HCT116 (cell line): ENCODE results near the gene SRGAP3. TPM values are rescaled to one million over a fixed set of nuclear protein-coding genes. Genes with fewer than 3 reads are reported as not detected.

ENCODE experiments used
- ATAC-seq: fragments of 200-7000 bp; cut with Tn5 transposase; 2 replicates; pipeline ENCODE4 v1.9.1; 2020; ENCODE audit warnings: mild to moderate bottlenecking, moderate library complexity
- BruUV-seq: library from RNA; stranded (reverse); fragments of 400-500 nt; replicated peaks from 2 replicates; lab custom pipeline; 2021; lab: Mats Ljungman, UMichigan
- CTCF ChIA-PET: fragments of 300-600 bp; sonication (Branson Sonifier 250); formaldehyde crosslinking; loops from one replicate; lab custom pipeline; 2021; ENCODE audit warnings: antibody characterized with exemption; lab: Charles Lee
- POLR2A ChIA-PET: fragments of 300-600, 350-600 bp; sonication (Branson Sonifier 250); formaldehyde crosslinking; loops from one replicate; lab custom pipeline; 2021; ENCODE audit warnings: antibody characterized with exemption; lab: Charles Lee
- RAD21 ChIA-PET, 2 experiments: fragments of 300-600 bp; sonication (Branson Sonifier 250); formaldehyde crosslinking; loops; one replicate each; lab custom pipeline; 2023; ENCODE audit warnings: low total read pairs in 2 of 2; ENCODE audit not compliant: uncharacterized antibody in 2 of 2, unreplicated experiment in 2 of 2, low non-redundant PET in 1 of 2; lab: Charles Lee
- DNase-seq: peaks from one replicate; pipeline ENCODE4 v3.0.0-alpha.2; 2010; ENCODE audit warnings: low read depth, low spot score
- H2AFZ ChIP-seq: fragments of 200-600 bp; shearing (Covaris generic), sonication (generic); 2 replicates; pipeline ENCODE4 v1.6.1; 2017; ENCODE audit warnings: low read depth, mixed run types, mixed read lengths, antibody characterized with exemption, low read length; ENCODE audit not compliant: poor library complexity, severe bottlenecking
- H3K27ac ChIP-seq: 2 replicates; pipeline ENCODE4 v1.5.1; 2012; ENCODE audit warnings: low read depth, low read length
- H3K27me3 ChIP-seq: fragments of 200-600 bp; sonication (generic); 2 replicates; pipeline ENCODE4 v1.6.1; 2016; ENCODE audit warnings: mixed run types, low read length, mixed read lengths; ENCODE audit not compliant: insufficient read depth
- H3K36me3 ChIP-seq, 2 experiments: fragments of 200-500 bp in 1 of 2; fragments of 200-600 bp in 1 of 2; sonication (Bioruptor generic) in 1 of 2; sonication (generic) in 1 of 2; 2 replicates each; pipeline versions ENCODE4 v1.5.1 to v1.6.1; 2014 to 2016; ENCODE audit warnings: low read length in 2 of 2, inconsistent platforms in 1 of 2, mixed read lengths in 1 of 2, mixed run types in 1 of 2; ENCODE audit not compliant: insufficient read depth in 2 of 2, control insufficient read depth in 1 of 2
- H3K4me1 ChIP-seq, 2 experiments: fragments of 200-600 bp in 1 of 2; sonication (generic) in 1 of 2; 2 replicates each; pipeline versions ENCODE4 v1.5.1 to v1.6.1; 2012 to 2017; ENCODE audit warnings: low read length in 2 of 2, inconsistent platforms in 1 of 2, mild to moderate bottlenecking in 1 of 2, mixed read lengths in 1 of 2, mixed run types in 1 of 2, moderate library complexity in 1 of 2; ENCODE audit not compliant: insufficient read depth in 2 of 2, control insufficient read depth in 1 of 2
- H3K4me2 ChIP-seq: fragments of 200-600 bp; sonication (generic); 2 replicates; pipeline ENCODE4 v1.6.1; 2017; ENCODE audit warnings: mixed run types, low read length, mixed read lengths
- H3K4me3 ChIP-seq, 2 experiments: fragments of 200-600 bp in 1 of 2; sonication (generic) in 1 of 2; replicated peaks in 1 of 2; 2 replicates each; pipeline ENCODE4 v1.5.1; 2011 to 2016; ENCODE audit warnings: low read length in 2 of 2, control low read depth in 1 of 2, low read depth in 1 of 2, mild to moderate bottlenecking in 1 of 2, mixed read lengths in 1 of 2, mixed run types in 1 of 2
- H3K79me2 ChIP-seq: fragments of 200-600 bp; sonication (generic); 2 replicates; pipeline ENCODE4 v1.6.1; 2017; ENCODE audit warnings: mild to moderate bottlenecking, mixed run types, low read length, moderate library complexity, mixed read lengths; ENCODE audit not compliant: insufficient read depth
- H3K9ac ChIP-seq: fragments of 200-600 bp; sonication (generic); 2 replicates; pipeline ENCODE4 v1.6.1; 2016; ENCODE audit warnings: low read length, mixed read lengths
- H3K9me2 ChIP-seq: fragments of 200-600 bp; sonication (generic), shearing (Covaris generic); 2 replicates; pipeline ENCODE4 v1.6.1; 2017; ENCODE audit warnings: mixed run types, mild to moderate bottlenecking, moderate library complexity; ENCODE audit not compliant: insufficient read depth
- H3K9me3 ChIP-seq, 2 experiments: fragments of 200-500 bp in 1 of 2; fragments of 200-600 bp in 1 of 2; sonication (Bioruptor generic) in 1 of 2; sonication (generic) in 1 of 2; 2 replicates each; pipeline ENCODE4 v1.6.1; 2014 to 2017; ENCODE audit warnings: low read length in 2 of 2, mixed read lengths in 2 of 2, inconsistent platforms in 1 of 2, low read depth in 1 of 2, mild to moderate bottlenecking in 1 of 2, mixed run types in 1 of 2, moderate library complexity in 1 of 2; ENCODE audit not compliant: control insufficient read depth in 1 of 2, insufficient read depth in 1 of 2
- H4K20me1 ChIP-seq: fragments of 200-600 bp; sonication (generic), shearing (Covaris generic); 2 replicates; pipeline ENCODE4 v1.6.1; 2017; ENCODE audit warnings: mixed run types, mild to moderate bottlenecking, moderate library complexity; ENCODE audit not compliant: insufficient read depth
- ATF3 ChIP-seq: IDR thresholded peaks from 2 replicates; pipeline ENCODE4 v1.6.1; 2012
- CEBPB ChIP-seq: IDR thresholded peaks from 2 replicates; pipeline ENCODE4 v1.6.1; 2012; ENCODE audit warnings: low read depth
- EGR1 ChIP-seq: IDR thresholded peaks from 2 replicates; pipeline ENCODE4 v1.6.1; 2012; ENCODE audit warnings: low read depth
- ELF1 ChIP-seq: IDR thresholded peaks from 2 replicates; pipeline ENCODE4 v1.6.1; 2012; ENCODE audit warnings: low read depth, borderline replicate concordance
- EZH2 ChIP-seq: fragments of 200-600 bp; sonication (generic); IDR thresholded peaks from 2 replicates; pipeline ENCODE4 v1.6.1; 2017; ENCODE audit warnings: antibody characterized with exemption, mixed run types
- JUND ChIP-seq: IDR thresholded peaks from 2 replicates; pipeline ENCODE4 v1.6.1; 2012
- POLR2A ChIP-seq: IDR thresholded peaks from 2 replicates; pipeline ENCODE4 v1.7.0; 2011; ENCODE audit warnings: borderline replicate concordance; ENCODE audit not compliant: insufficient read depth, insufficient read length; ENCODE audit errors: extremely low read depth
- POLR2AphosphoS5 ChIP-seq: IDR thresholded peaks from 2 replicates; pipeline ENCODE4 v1.6.1; 2011; ENCODE audit warnings: mild to moderate bottlenecking, low read depth, low read length, moderate library complexity
- REST ChIP-seq: IDR thresholded peaks from 2 replicates; pipeline ENCODE4 v1.6.1; 2012; ENCODE audit warnings: low read depth
- SIN3A ChIP-seq: IDR thresholded peaks from 2 replicates; pipeline ENCODE4 v1.6.1; 2012; ENCODE audit warnings: low read depth
- SP1 ChIP-seq: IDR thresholded peaks from 2 replicates; pipeline ENCODE4 v1.6.1; 2012; ENCODE audit warnings: low read depth
- SRF ChIP-seq: IDR thresholded peaks from 2 replicates; pipeline ENCODE4 v1.6.1; 2012; ENCODE audit warnings: low read depth
- ZFX ChIP-seq: fragments of 450-650 bp; IDR thresholded peaks from 2 replicates; pipeline ENCODE4 v1.6.1; 2017
- intact Hi-C: fragments of 100-400 bp; cut with micrococcal nuclease; formaldehyde crosslinking; loops from 2 replicates; pipeline ENCODE4 v1.10.0; 2022
- total RNA-seq: library from RNA; stranded (reverse); gene quantifications from one replicate; pipeline ENCODE4 v1.2.1, GENCODE V29; 2021; ENCODE audit not compliant: unreplicated experiment
- TF ChIP-seq, protein P1 (sequence below): IDR thresholded peaks from 2 replicates; pipeline ENCODE4 v1.6.1; 2011; ENCODE audit warnings: mild to moderate bottlenecking, low read length, moderate library complexity; ENCODE audit not compliant: insufficient replicate concordance; ENCODE audit errors: extremely low read depth

Gene SRGAP3
- total RNA-seq, 1 experiment from 2014 or later = 8.3 TPM

DNA sequence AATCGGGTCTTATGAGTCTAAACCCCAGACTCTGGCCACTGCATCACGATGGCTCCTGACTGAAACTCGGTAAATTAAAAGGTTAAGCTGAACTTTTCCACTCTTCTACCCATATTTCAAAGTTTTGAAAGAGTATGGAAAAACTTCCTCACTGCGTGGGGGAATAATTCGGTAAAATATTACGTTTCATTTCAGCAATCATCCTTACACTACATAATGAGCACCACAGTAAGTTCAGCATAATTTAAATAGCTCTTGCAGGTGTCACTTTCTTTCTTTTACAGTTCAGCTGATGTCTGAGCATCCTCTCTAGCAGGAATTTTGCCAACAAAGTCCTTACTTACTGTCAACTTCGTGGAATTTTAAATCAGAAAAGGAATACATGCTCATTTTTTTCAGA, 17.5 kb downstream of the SRGAP3 start:
- Histone ChIP-seq H3K36me3 (no peaks in the 10 kb centered on the region), H3K4me1 (no peaks in the 10 kb centered on the region), H2AFZ (no peak overlapping the region), H4K20me1 (no peaks in the 10 kb centered on the region), H3K4me2 (no peak overlapping the region), H3K9me3 (no peaks in the 10 kb centered on the region), H3K27ac (no peak overlapping the region), H3K27me3 (no peaks in the 10 kb centered on the region), H3K9ac (no peak overlapping the region), H3K4me3 (no peak overlapping the region), H3K9me2 (no peaks in the 10 kb centered on the region), H3K79me2 (no peaks in the 10 kb centered on the region)
- ChIA-PET RAD21 (no interaction called here), POLR2A (no interaction called here), CTCF (no interaction called here)
- ATAC-seq = no peak
- DNase-seq = no peak
- TF ChIP-seq EGR1 (no peak), CEBPB (no peak), SIN3A (no peak), ZFX (no peak), ATF3 (no peak), ELF1 (no peak), JUND (no peak), EZH2 (no peak), SP1 (no peak), POLR2A (no peak), REST (no peak), POLR2AphosphoS5 (no peak), SRF (no peak)
- TF ChIP-seq, protein P1, sequence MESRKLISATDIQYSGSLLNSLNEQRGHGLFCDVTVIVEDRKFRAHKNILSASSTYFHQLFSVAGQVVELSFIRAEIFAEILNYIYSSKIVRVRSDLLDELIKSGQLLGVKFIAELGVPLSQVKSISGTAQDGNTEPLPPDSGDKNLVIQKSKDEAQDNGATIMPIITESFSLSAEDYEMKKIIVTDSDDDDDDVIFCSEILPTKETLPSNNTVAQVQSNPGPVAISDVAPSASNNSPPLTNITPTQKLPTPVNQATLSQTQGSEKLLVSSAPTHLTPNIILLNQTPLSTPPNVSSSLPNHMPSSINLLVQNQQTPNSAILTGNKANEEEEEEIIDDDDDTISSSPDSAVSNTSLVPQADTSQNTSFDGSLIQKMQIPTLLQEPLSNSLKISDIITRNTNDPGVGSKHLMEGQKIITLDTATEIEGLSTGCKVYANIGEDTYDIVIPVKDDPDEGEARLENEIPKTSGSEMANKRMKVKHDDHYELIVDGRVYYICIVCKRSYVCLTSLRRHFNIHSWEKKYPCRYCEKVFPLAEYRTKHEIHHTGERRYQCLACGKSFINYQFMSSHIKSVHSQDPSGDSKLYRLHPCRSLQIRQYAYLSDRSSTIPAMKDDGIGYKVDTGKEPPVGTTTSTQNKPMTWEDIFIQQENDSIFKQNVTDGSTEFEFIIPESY = no peak
- intact Hi-C loops = no loop called here
- BruUV-seq = no TSS peak
